ENCODE measurements around the gene SLAMF1. TPM values are rescaled to one million over a fixed set of nuclear protein-coding genes. Genes with fewer than 3 reads are reported as not detected.

Gene SLAMF1
- total and polyA plus RNA-seq, 12 donors = 0.17 to 3.8 (median 0.32) TPM; not detected in 4

GRCh38 chr1:160614410-160614809 lies 32.4 kb downstream of the SLAMF1 start:
- 76 to 88% methylated on average over 5 of the region's 5 CpGs for WGBS, 2 donors
- intact Hi-C loops (cut with DNase I) = loop anchor here in 1 of 10 donors (5.0 kb wide), 1 partner anchor 187 kb away; no protein-coding TSS in a partner anchor
- no peak for ATAC-seq
- Histone ChIP-seq H3K36me3 (no peaks in the 10 kb centered on the region), H3K4me3 (no peak overlapping the region), H3K27me3 (peaks cover 0 to 33% (median 0%) of the 10 kb centered on the region in 7 donors), H3K27ac (no peak overlapping the region), H3K4me1 (peaks cover 0 to 9% (median 0%) of the 10 kb centered on the region in 9 donors), H3K9me3 (peaks cover 0 to 3% (median 0%) of the 10 kb centered on the region in 11 donors)
- no peak for DNase-seq
- no peak for TF ChIP-seq CTCF (IDR thresholded peaks at IDR 0.05)

- H3K4me1 ChIP-seq = peaks cover 0 to 4% (median 0%) of the 10 kb centered on the region in 9 donors
- ATAC-seq (no peak), DNase-seq (no peak)
- no peak overlapping the region for H3K27ac ChIP-seq
- peaks cover 0 to 44% (median 4%) of the 10 kb centered on the region in 7 donors for H3K27me3 ChIP-seq
- H3K9me3 ChIP-seq = no peaks in the 10 kb centered on the region
- no peak for TF ChIP-seq CTCF (IDR thresholded peaks at IDR 0.05)
- WGBS, 2 donors = 72 to 91% methylated on average over 6 of the region's 6 CpGs
- intact Hi-C loops (cut with DNase I) = loop anchor here in 1 of 10 donors (5.0 kb wide), 1 partner anchor 185 kb away; no protein-coding TSS in a partner anchor
- no peaks in the 10 kb centered on the region for H3K36me3 ChIP-seq
- H3K4me3 ChIP-seq = no peak overlapping the region
These were observed 34.1 kb downstream of the SLAMF1 start for GRCh38 chr1:160612613-160613218.

GRCh38 chr1:160610569-160611242 lies 36.1 kb downstream of the SLAMF1 start:
- TF ChIP-seq CTCF (IDR thresholded peaks at IDR 0.05) = no peak
- ATAC-seq = no peak
- Histone ChIP-seq H3K4me1 (peaks cover 0 to 12% (median 0%) of the 10 kb centered on the region in 9 donors), H3K36me3 (no peaks in the 10 kb centered on the region), H3K27me3 (peaks cover 0 to 44% (median 4%) of the 10 kb centered on the region in 7 donors), H3K27ac (no peak overlapping the region), H3K9me3 (no peaks in the 10 kb centered on the region), H3K4me3 (no peak overlapping the region)
- 0 to 10% methylated on average over 1 of the region's 1 CpG for WGBS, 2 donors
- DNase-seq = no peak
- intact Hi-C loops (cut with DNase I) = loop anchor here in 1 of 10 donors (5.0 kb wide), 1 partner anchor 183 kb away; no protein-coding TSS in a partner anchor

GRCh38 chr1:160608941-160609340 lies 37.9 kb downstream of the SLAMF1 start:
- no peak for ATAC-seq
- DNase-seq = no peak
- H3K9me3 ChIP-seq = peaks cover 0 to 16% (median 0%) of the 10 kb centered on the region in 11 donors
- intact Hi-C loops (cut with DNase I) = loop anchor here in 4 of 10 donors (2.0 to 5.0 kb wide), 3 partner anchors 180 to 267 kb away; partner anchors contain the start of genes COPA (in 1 of the 4) and NCSTN (in 1 of the 4)
- peaks cover 0 to 36% (median 4%) of the 10 kb centered on the region in 7 donors for H3K27me3 ChIP-seq
- H3K4me1 ChIP-seq = peaks cover 0 to 12% (median 0%) of the 10 kb centered on the region in 9 donors
- H3K27ac ChIP-seq = no peak overlapping the region
- H3K4me3 ChIP-seq = no peak overlapping the region
- H3K36me3 ChIP-seq = no peaks in the 10 kb centered on the region
- TF ChIP-seq CTCF (IDR thresholded peaks at IDR 0.05) = no peak

All from heart right ventricle (tissue), 16 donors.